GM19397 (cell line): Measurements from ENCODE around the gene CDK5RAP2.

Source experiments
- ATAC-seq: cut with Tn5 transposase; IDR thresholded peaks from one replicate; pipeline ENCODE4 v1.9.1; 2021; ENCODE audit warnings: mild to moderate bottlenecking, moderate library complexity; ENCODE audit not compliant: unreplicated experiment

Gene CDK5RAP2

DNA sequence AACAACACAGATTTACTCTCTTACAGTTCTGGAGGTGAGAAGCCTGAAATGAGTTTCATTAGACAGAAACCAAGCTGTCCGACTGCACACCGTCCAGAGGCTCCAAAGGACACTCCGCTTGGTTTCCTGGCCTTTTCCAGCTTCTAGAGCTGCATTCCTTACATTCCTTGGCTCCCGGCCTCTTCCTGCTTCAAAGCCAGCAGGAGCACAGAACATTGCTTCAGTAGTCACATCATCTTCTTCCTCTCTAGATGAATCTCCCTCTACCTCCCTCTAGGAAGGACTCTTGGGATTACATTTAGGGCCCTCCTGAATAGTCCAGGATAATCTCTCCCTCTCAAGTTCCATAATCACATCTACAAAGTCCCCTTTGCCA is 213.3 kb downstream of the CDK5RAP2 start:
- no peak for ATAC-seq

DNA sequence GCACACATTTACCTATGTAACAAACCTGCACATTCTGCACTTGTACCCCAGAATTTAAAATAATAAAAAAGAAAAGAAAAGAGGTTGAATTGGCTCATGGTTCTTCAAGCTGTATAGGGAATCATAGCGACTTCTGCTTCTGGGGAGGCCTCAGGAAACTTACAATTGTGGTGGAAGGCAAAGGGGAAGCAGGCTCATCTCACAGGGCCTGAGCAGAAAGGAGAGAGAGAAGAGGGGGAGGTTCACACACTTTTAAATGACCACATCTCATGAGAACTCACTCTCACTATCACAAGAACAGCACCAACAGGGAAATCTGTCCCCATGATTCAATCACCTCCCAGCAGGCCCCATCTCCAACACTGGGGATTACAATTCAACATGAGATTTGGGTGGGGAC is 214.6 kb downstream of the CDK5RAP2 start:
- ATAC-seq, result no peak

DNA sequence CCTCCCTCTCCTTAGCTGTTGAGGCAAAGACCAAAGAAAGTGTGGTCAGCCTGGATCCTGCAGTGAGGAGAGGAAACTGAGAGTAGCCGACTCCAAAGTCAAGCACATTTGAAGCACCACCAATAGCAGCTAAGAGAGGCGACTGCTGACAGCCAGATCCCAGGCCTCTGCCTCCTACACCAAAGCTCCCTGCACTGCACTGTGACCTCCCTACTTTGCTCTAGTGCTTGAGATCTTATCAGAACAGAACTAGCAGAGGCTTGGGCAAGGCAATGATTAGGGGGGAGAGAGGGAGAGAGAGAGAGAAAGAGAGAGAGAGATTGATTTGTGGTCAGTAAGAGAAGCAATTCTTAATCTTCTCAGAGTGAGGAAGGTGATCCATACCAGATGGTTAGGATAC is 216.3 kb downstream of the CDK5RAP2 start:
- ATAC-seq, result no peak

DNA sequence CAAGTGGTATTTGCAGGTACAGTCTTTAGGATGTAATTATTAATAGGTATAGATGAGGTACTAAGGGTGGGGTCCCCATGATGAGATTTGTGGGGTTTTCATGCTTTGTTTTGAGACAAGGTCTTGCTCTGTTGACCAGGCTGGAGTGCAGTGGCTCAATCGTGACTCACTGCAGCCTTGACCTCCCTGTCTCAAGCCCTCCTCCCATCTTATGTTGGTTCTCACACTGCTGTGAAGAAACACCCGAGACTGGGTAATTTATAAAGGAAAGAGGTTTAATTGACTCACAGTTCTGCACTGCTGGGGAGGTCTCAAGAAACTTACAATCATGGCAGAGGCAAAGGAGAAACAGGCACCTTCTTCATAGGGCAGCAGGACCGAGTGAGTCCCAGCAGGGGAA is 217.5 kb downstream of the CDK5RAP2 start:
- no peak for ATAC-seq

DNA sequence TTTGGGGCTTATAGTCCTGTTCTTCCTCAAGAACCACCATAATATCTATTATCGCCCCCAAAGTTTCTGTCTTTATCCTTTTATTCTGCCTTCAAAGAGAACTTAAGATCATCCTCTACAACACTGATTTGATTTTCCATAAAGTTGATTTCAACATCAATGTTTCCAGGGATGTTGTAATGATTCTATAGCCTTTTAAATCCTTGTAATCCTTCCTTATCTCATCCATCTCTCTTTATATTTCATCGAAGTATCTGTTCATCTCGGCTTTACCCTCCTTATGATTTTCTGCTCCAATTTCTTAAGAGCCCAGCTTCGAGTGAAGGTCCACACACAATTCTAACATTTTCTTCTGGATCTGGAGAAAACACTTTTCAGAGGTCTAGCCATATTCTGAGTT is 218.4 kb downstream of the CDK5RAP2 start:
- no peak for ATAC-seq

DNA sequence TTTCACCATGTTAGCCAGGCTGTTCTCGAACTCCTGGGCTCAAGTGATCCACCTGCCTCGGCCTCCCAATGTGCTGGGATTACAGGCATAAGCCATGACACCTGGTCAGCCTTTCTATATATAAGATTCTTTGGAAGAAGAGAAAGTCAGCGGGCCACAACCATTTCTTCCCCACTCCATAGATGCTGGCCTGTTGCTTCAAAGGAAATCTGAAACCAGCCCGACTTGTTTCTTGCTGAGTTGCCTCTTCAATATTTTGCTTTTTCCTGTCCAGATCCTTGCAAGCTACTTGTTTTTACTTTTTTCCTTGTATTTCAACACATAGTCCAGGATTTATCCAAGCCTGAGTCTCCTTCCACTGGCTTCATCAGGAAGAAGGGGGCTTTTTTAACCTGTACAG is 219.5 kb downstream of the CDK5RAP2 start:
- ATAC-seq, result no peak

DNA sequence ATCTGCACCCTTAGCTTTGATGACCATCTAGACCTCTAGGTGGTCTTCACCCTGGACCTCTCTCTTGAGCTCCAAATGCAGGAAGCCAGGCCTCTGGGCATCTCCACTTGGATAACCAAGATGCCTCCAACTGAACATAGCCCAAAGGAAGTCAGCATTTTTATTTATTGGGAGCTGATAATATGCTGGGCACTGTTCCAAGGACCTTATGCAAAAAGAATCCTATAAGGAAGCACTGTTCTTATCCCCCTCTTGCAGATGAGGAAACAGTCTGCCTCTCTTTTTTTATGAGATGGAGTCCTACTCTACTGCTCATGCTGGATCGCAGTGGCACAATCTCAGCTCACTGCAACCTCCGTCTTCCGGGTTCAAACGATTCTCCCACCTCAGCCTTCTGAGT is 219.9 kb downstream of the CDK5RAP2 start:
- ATAC-seq, result no peak

DNA sequence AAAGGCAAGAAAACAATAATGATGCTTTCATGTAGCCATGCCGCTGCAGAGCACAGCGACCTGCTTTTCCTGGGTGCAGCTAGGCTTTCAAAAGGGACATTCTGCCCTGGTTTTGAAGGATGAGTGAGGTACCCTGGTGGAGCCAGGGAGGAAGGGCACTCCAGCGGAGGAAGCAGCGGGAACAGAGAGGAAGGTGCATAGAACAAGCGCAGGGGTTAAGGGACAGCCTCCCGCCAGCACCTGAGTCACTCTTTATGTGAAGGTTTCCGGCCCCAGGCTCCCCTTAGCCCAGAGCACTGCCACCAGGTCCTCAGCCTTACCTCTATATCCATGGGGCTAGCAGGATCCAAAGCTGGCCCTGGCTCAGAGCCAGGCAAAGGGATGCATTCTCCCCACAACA is 221.1 kb downstream of the CDK5RAP2 start:
- no peak for ATAC-seq

DNA sequence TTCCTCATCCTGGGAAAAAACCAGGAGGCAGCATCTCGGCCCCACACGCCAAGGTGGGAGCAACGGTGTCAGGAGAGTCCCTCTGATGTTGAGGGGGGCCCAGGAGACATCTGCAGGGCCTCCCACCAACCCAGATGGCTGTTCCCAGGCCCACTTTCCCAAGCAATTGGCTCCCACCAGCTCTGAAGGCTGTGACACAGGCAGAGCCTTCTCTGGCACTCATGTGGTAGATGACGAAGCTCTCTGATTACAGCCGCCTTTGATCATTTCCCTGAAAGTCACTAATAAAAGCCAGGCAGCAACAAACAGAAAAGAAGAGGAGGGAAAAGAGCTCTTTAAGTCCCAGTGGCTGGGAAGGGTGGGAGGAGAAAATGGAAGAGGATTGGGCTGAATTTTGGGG is 226.5 kb downstream of the CDK5RAP2 start:
- ATAC-seq, result no peak

DNA sequence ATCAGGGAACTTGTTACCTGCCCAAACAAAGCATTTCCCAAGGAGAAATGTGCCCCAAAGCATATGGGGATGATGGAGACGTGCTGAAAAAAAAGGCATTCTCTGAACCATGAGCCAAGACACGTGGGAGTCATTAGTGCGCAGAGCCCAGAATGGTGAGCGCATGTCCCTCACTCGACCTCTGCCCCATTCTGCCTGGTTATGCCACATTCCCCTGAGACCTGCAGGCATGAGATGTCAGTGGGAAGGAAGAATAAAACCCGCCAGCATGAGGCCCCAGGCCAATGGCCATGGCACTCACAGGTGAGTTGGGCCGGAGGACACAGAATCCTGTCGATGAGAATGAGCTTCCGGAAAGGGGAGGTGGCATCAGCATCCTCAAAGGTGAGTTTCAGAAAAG is 228.9 kb downstream of the CDK5RAP2 start:
- no peak for ATAC-seq

DNA sequence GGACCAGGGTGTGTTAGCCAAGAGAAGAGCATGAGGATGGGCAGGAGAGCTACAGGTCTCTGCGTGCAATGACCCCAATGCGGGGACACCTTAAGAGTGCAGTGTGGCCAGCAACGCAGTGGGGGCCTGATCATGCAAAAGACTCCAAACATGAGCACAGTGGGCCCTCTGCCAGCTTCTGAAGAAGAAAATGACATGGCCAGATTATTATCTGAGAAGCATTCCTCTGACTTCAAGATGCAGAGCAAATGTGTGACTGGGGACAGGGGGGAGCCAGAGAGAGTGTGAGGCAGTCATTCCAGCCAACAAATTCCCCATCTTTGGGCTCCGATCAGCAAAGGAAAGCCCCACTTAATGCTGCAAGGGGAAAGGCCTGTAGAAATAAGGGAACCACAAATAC is 229.4 kb downstream of the CDK5RAP2 start:
- ATAC-seq, result no peak

DNA sequence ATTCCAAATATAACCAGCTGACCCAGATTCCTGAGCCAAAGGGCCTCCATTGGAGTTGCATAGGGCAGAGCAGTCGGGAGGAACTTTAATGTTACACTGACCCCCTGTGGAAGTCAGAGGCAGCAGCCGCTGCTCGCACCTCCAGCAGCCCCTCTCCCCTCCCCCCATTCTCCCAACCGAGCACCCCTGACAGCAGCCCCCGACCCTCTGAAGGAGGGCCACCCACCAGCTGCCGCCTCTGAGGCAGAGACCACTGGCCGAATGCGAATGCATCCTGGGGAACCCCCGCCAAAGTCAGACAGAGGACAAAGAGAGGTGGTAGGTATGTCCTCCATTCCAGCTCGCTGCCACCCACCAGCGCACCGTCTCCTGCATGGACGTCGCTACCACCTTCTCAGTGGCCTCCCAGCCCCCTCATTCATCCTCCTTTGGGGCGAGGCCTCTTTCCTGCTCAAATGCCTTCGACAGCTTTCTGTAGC is 231.0 kb downstream of the CDK5RAP2 start:
- ATAC-seq, result no peak

DNA sequence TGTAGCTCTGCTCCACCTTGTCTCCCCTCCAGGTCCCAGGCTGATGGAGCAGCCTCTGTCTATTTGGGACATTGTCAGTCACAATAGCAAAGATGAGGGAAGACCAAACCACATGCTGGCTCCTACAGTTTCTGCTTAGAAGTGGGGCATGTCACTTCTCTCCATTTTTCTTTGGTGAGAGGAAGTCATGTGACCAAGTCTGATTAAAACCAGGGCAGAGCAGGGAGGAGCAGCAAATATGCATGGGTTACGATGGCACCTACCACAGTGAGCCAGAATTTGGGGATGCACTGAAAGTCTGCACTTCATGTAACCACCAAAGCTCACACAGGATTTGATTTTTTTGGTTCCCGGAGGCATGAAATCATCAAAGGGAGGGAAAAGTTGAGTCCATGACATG is 234.6 kb downstream of the CDK5RAP2 start:
- ATAC-seq, result no peak

DNA sequence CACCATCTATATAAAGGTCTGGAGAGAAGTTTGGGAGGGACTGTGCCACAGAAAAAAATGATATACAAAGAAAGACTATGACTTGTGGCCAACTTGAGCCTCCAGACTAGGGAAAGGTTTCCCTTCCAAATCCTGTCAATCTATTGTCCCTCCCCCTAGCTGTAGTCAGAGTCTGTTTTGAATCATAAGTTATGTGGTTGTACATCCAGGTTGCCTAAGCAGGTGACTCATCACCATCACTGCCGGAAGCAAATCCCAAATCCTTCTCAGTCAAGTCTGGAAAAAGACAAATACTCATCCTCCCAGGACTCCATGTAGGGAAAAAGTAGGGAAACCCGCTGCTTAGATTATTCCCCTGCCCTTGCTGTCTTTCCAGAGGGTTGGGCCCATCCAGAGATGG is 235.7 kb downstream of the CDK5RAP2 start:
- ATAC-seq, result no peak

DNA sequence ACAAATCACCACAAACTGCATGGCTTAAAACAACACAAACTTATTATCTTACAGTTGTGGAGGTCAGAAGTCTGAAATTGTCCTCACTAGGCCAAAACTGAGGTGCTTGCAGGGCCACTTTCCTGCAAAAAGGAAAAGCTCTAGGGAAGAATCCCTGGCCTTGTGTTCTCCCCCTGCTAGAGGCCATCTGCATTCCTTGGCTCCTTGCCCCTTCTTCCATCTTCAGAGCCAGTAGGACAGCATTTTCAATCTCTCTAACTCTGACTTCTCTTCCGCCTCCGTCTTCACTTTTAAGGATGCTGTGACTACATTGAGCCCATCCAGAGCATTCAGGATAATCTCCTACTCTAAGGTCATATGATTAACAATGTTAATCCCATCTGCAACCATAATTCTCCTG is 236.6 kb downstream of the CDK5RAP2 start:
- no peak for ATAC-seq
